ENCODE measurements around the gene PHF3. TPM values are rescaled to one million over a fixed set of nuclear protein-coding genes. Genes with fewer than 3 reads are reported as not detected.
A peak's percentile ranks its signal among the peaks of the same experiment; 100 is the strongest.
"Not testable (repeated sequence)": the region's sequence is repeated elsewhere in the genome, so short reads cannot be mapped to it uniquely, and the experiment has no call there.

Gene PHF3
- total RNA-seq, 1 donor from 2014 or later, result 88.5 TPM

GRCh38 chr6:63685446-63686379 is 50.1 kb downstream of the PHF3 start:
- no peak for DNase-seq (ENCODE audit: low spot score)
- intact Hi-C loops (cut with DNase I), result no loop called here
- peak; percentile 36 for ATAC-seq

- ATAC-seq (no peak), DNase-seq (ENCODE audit: low spot score) (no peak)
- intact Hi-C loops (cut with DNase I), result no loop called here
Observed at GRCh38 chr6:63689421-63689820, 53.8 kb downstream of the PHF3 start.

- intact Hi-C loops (cut with DNase I), result no loop called here
- ATAC-seq, result no peak
- no peak for DNase-seq (ENCODE audit: low spot score)
Observed at GRCh38 chr6:63690221-63690620, 54.6 kb downstream of the PHF3 start.

- DNase-seq (ENCODE audit: low spot score) (no peak), ATAC-seq (no peak)
- intact Hi-C loops (cut with DNase I), result no loop called here
Observed at GRCh38 chr6:63705707-63706106, 70.1 kb downstream of the PHF3 start.

GRCh38 chr6:63706630-63707029 is 71.0 kb downstream of the PHF3 start:
- ATAC-seq (no peak), DNase-seq (ENCODE audit: low spot score) (no peak)
- intact Hi-C loops (cut with DNase I), result no loop called here

GRCh38 chr6:63708631-63709030 is 73.0 kb downstream of the PHF3 start:
- intact Hi-C loops (cut with DNase I), result no loop called here
- DNase-seq (ENCODE audit: low spot score) (no peak), ATAC-seq (no peak)

- intact Hi-C loops (cut with DNase I), result no loop called here
- no peak for DNase-seq (ENCODE audit: low spot score)
- ATAC-seq, result no peak
Observed at GRCh38 chr6:63709148-63709547, 73.5 kb downstream of the PHF3 start.

- intact Hi-C loops (cut with DNase I), result no loop called here
- ATAC-seq (no peak), DNase-seq (ENCODE audit: low spot score) (no peak)
Observed at GRCh38 chr6:63713332-63713731, 77.7 kb downstream of the PHF3 start.

- DNase-seq (ENCODE audit: low spot score), result no peak
- ATAC-seq, result no peak
- intact Hi-C loops (cut with DNase I), result no loop called here
Observed at GRCh38 chr6:63714091-63714490, 78.5 kb downstream of the PHF3 start.

GRCh38 chr6:63716169-63716568 is 80.6 kb downstream of the PHF3 start:
- DNase-seq (ENCODE audit: low spot score) (no peak), ATAC-seq (no peak)
- intact Hi-C loops (cut with DNase I), result no loop called here

GRCh38 chr6:63721181-63721580 is 85.6 kb downstream of the PHF3 start:
- DNase-seq (ENCODE audit: low spot score), result no peak
- intact Hi-C loops (cut with DNase I), result no loop called here
- ATAC-seq, result no peak

GRCh38 chr6:63724721-63725120 is 89.1 kb downstream of the PHF3 start:
- ATAC-seq (no peak), DNase-seq (ENCODE audit: low spot score) (no peak)
- intact Hi-C loops (cut with DNase I), result no loop called here

GRCh38 chr6:63730311-63730710 is 94.7 kb downstream of the PHF3 start:
- no peak for DNase-seq (ENCODE audit: low spot score)
- ATAC-seq, result no peak
- intact Hi-C loops (cut with DNase I), result no loop called here

- ATAC-seq (no peak), DNase-seq (ENCODE audit: low spot score) (no peak)
- intact Hi-C loops (cut with DNase I), result no loop called here
Observed at GRCh38 chr6:63731930-63732329, 96.3 kb downstream of the PHF3 start.

GRCh38 chr6:63732336-63732735 is 96.7 kb downstream of the PHF3 start:
- ATAC-seq (no peak), DNase-seq (ENCODE audit: low spot score) (no peak)
- intact Hi-C loops (cut with DNase I), result no loop called here

- intact Hi-C loops (cut with DNase I), result no loop called here
- DNase-seq (ENCODE audit: low spot score) (no peak), ATAC-seq (no peak)
Observed at GRCh38 chr6:63734923-63735322, 99.3 kb downstream of the PHF3 start.

GRCh38 chr6:63738190-63738589 is 102.6 kb downstream of the PHF3 start:
- DNase-seq (ENCODE audit: low spot score); ATAC-seq; intact Hi-C loops (cut with DNase I): not testable (repeated sequence)

- ATAC-seq (no peak), DNase-seq (ENCODE audit: low spot score) (no peak)
- intact Hi-C loops (cut with DNase I), result no loop called here
Observed at GRCh38 chr6:63739094-63739687, 103.6 kb downstream of the PHF3 start.

GRCh38 chr6:63740709-63741108 is 105.1 kb downstream of the PHF3 start:
- intact Hi-C loops (cut with DNase I), result no loop called here
- DNase-seq (ENCODE audit: low spot score), result no peak
- ATAC-seq, result no peak

- intact Hi-C loops (cut with DNase I), result no loop called here
- ATAC-seq, result no peak
- DNase-seq (ENCODE audit: low spot score), result no peak
Observed at GRCh38 chr6:63742060-63742459, 106.5 kb downstream of the PHF3 start.

- no peak for ATAC-seq
- intact Hi-C loops (cut with DNase I), result no loop called here
Observed at GRCh38 chr6:63743691-63744090, 108.1 kb downstream of the PHF3 start.

More at GRCh38 chr6:63743691-63744090, 108.1 kb downstream of the PHF3 start:
- DNase-seq (ENCODE audit: low spot score), result no peak
